ENCODE measurements around the gene COL8A2.
A peak's percentile ranks its signal among the peaks of the same experiment; 100 is the strongest.

The COL8A2 gene

GRCh38 chr1:36112823-36113222 is 12.2 kb downstream of the COL8A2 start:
- DNase-seq (ENCODE audit: low spot score) = no peak

DNA sequence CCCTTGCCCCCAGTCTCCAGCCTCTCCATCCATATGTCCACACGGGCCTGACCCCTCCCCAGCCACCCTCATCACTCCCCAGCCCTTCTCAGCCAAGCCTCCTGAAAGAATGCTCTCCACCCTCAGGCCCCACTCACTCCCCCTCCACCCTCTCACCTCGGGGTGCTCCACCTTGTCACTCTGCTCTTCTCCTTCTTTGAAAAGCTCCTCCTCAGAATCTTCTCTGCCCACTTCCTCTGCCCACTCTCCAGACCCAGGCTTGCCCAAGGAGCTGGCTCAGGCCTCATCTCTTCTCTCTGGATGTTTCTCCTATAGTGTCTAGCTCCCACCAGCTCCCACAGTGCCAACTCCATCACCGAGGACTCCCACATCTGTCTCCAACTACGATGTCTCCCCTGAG is 13.9 kb downstream of the COL8A2 start:
- DNase-seq (ENCODE audit: low spot score) = no peak

DNA sequence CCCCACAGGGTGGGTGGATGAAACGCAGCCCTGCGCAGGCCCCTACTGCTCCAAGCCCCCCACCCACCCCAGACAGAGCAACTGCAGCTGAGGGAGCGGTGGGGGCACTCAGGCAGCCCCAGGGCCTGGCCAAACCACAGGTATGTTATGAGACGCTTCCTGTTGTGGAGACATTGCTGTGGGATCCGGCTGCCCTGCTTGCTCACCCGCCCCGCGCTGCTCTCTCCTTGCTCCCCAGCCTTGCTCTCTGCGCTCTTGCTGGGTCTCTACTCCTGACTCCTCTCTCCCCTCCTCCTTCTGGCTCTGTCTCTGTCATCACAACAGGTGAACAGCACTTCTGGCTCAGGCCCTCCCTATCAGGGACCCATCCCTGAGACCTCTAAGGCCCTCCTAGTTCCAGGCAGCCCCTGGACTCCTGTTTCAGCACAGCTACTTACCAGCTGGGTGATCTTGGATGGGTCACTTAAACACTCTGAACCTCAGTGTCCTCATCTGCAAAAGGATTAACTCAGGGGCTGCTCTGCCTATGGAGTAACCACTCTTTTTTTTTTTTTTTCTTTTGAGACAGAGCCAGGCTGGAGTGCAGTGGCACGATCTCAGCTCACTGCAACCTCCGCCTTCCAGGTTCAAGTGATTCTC is 15.9 kb downstream of the COL8A2 start:
- no peak for DNase-seq (ENCODE audit: low spot score)

DNA sequence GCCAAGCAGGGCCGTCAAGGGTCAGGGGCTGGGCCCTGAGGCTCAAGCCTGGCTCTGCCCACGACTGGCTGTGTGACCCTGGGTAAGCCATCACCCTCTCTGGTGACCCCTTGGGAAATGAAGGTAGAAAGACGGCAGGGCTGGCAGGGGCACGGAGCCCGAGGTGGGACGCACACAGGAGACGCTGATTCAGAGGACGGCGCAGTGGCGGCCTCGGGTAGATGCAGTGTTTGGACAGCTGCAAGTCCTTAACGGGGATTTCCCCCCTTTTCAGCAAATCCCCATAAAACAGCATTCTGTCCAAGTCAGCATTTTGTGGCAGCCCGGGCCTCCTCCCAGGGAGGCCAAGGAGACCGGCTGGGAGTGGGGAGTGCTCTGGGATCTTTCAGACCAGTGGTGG is 16.7 kb downstream of the COL8A2 start:
- no peak for DNase-seq (ENCODE audit: low spot score)

- no peak for DNase-seq (ENCODE audit: low spot score)
Observed at GRCh38 chr1:36107394-36107793, 17.6 kb downstream of the COL8A2 start.

DNA sequence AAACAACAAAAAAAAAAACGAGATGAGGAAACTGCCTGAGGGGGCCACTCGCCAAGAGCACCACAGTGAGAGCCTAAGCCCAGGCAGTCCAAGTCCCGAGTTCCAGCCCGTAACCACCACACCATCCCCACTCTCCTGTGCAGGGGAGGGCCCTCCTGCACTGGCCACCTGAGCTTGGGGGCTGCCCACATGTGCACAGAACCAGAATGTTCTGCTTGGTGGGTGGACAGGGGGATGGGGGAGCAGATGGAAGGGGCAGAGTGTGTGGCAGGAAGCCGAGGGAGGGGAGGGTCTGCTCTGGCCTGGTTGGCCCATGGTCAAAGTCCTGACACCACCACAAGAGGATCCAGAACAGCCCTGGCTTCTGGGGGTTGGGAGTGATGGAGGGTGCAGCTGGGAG is 18.8 kb downstream of the COL8A2 start:
- no peak for DNase-seq (ENCODE audit: low spot score)

GRCh38 chr1:36101546-36101945 is 23.5 kb downstream of the COL8A2 start:
- DNase-seq (ENCODE audit: low spot score) = no peak

GRCh38 chr1:36100376-36100775 is 24.6 kb downstream of the COL8A2 start:
- DNase-seq (ENCODE audit: low spot score) = no peak

GRCh38 chr1:36099681-36100341 is 25.2 kb downstream of the COL8A2 start:
- DNase-seq (ENCODE audit: low spot score) = peak; percentile 89

- no peak for DNase-seq (ENCODE audit: low spot score)
Observed at GRCh38 chr1:36098650-36099365, 26.2 kb downstream of the COL8A2 start.

GRCh38 chr1:36097693-36098585 is 27.1 kb downstream of the COL8A2 start:
- no peak for DNase-seq (ENCODE audit: low spot score)

DNA sequence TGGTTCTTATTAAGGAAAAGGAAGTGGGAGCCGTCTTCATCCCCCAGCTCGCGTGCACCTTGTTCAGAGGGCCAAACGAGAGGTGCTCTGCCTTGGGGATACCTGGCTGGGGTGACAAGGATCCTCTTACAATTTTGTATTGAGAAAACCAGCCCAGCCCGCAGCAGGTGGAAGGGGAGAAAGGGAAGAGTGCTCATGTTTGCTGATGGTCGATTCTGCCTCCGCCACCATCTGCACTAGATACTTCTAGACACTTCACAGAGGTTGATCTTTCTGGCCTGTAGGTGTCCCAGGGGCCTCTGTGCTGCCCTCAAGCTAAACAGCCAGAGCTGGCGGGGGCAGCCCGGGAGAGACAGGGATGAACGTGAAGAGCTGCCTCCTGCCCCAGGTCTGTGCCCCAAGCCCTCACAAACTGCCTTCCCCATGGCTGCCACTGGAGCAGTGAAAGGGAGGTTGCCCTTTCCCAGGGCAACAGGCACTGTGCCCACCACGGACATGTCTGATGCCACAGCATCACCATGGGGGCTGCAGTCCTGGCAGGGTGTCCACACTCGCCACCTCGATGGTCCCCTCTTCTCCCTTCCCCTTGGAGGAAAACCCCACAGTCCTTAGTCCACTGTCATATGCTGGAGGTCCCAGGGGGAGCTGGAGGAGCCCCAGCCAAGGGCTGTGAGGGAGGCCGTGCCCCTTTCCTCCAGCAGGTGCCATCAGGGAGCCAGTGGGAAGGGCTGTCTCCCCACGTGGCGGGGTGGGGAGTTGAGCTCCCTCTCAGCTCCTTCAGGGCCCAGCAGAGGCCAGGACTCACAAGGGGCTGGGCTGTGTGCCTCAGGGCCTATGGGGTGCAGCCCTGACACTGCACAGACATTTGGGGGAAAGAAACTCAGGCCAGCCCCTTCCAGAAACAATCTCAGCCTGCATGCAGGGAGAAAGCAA is 28.3 kb downstream of the COL8A2 start:
- no peak for DNase-seq (ENCODE audit: low spot score)

- no peak for DNase-seq (ENCODE audit: low spot score)
Observed at GRCh38 chr1:36095760-36096405, 29.1 kb downstream of the COL8A2 start.

GRCh38 chr1:36094621-36095061 is 30.4 kb downstream of the COL8A2 start:
- no peak for DNase-seq (ENCODE audit: low spot score)

- no peak for DNase-seq (ENCODE audit: low spot score)
Observed at GRCh38 chr1:36093929-36094328, 31.1 kb downstream of the COL8A2 start.

DNA sequence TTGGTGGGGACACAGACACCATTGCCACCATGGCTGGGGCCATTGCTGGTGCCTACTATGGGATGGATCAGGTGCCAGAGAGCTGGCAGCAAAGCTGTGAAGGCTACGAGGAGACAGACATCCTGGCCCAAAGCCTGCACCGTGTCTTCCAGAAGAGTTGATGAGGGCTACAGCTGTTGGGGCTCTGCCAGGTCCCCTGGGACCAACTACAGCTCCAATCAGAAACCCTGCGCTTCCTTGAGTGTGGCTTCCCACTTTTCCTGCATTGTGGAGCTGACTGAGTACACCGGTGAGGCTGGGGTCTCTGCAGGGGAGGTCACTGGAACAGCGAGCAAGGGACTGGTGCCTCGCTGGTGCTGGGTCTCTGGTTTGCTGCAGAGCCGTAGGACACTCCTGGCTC is 31.8 kb downstream of the COL8A2 start:
- no peak for DNase-seq (ENCODE audit: low spot score)

DNA sequence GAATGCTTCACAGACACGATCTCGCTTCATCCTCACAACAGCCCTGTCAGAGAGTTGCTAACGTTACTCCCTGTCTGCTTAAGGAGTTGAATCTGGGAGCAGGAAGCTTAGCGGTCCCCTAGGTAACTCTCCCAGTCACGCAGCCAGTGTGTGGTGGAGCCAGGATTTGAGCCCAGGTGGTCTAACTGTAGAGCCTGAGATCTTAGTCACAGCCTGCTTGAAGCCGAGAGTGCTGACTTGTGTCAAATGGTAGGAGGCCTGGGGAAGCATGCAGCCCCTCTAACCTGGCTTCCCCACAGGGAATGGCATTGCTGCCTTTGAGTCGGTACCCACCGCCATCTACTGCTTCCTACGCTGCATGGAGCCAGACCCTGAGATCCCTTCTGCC is 32.2 kb downstream of the COL8A2 start:
- DNase-seq (ENCODE audit: low spot score) = no peak

GRCh38 chr1:36092166-36092797 is 32.7 kb downstream of the COL8A2 start:
- DNase-seq (ENCODE audit: low spot score) = no peak

GRCh38 chr1:36091698-36092097 is 33.3 kb downstream of the COL8A2 start:
- DNase-seq (ENCODE audit: low spot score) = no peak

- DNase-seq (ENCODE audit: low spot score) = no peak
Observed at GRCh38 chr1:36091141-36091540, 33.9 kb downstream of the COL8A2 start.
